IPS-18c (cell line): ENCODE data around the gene OPN1LW.
"Not testable (repeated sequence)": the region's sequence is repeated elsewhere in the genome, so short reads cannot be mapped to it uniquely, and the experiment has no call there.

ENCODE experiments used
- H3K4me3 ChIP-seq: 2 replicates; pipeline ENCODE4 v1.7.0; 2013; ENCODE audit warnings: low read depth, mild to moderate bottlenecking, low read length, moderate library complexity; ENCODE audit not compliant: insufficient read depth
- H3K9me3 ChIP-seq: one replicate; pipeline ENCODE4 v1.6.1; 2013; ENCODE audit warnings: mild to moderate bottlenecking, low read length, moderate library complexity; ENCODE audit not compliant: control insufficient read depth, insufficient read depth

Gene OPN1LW

GRCh38 chrX:154144010-154144409, at the start of gene OPN1LW:
TSS of gene OPN1LW (plus strand) at chrX:154144243. CDS start at chrX:154144284, 41 bp downstream.
- H3K4me3 ChIP-seq, H3K9me3 ChIP-seq: not testable (repeated sequence)

GRCh38 chrX:154094833-154095232, 49.2 kb upstream of the OPN1LW start:
- H3K9me3 ChIP-seq, result no peaks in the 10 kb centered on the region
- no peak overlapping the region for H3K4me3 ChIP-seq

GRCh38 chrX:154096140-154097002, 47.7 kb upstream of the OPN1LW start:
- peak overlapping the region; percentile 55 for H3K4me3 ChIP-seq
- H3K9me3 ChIP-seq, result peaks cover under 1% of the 10 kb centered on the region

- Histone ChIP-seq H3K9me3 (peaks cover 2% of the 10 kb centered on the region), H3K4me3 (peak overlapping the region; percentile 55)
These were observed 46.9 kb upstream of the OPN1LW start for GRCh38 chrX:154097003-154097588.

- H3K4me3 ChIP-seq, result peak within 1 kb of the TSS; percentile 55
- peaks cover 2% of the 10 kb centered on the region for H3K9me3 ChIP-seq
These were observed 46.2 kb upstream of the OPN1LW start, which contains the start of gene MECP2 for GRCh38 chrX:154097589-154098541. TSS of gene MECP2 (minus strand) at chrX:154097717.

GRCh38 chrX:154098551-154098950, 45.5 kb upstream of the OPN1LW start:
- no peak overlapping the region for H3K4me3 ChIP-seq
- H3K9me3 ChIP-seq, result peaks cover 4% of the 10 kb centered on the region

GRCh38 chrX:154113729-154114128, 30.3 kb upstream of the OPN1LW start:
- Histone ChIP-seq H3K4me3 (no peak overlapping the region), H3K9me3 (peaks cover 12% of the 10 kb centered on the region)

GRCh38 chrX:154114652-154115051, 29.4 kb upstream of the OPN1LW start:
- Histone ChIP-seq H3K9me3 (peaks cover 12% of the 10 kb centered on the region), H3K4me3 (no peak overlapping the region)

- H3K9me3 ChIP-seq, result peaks cover 12% of the 10 kb centered on the region
- H3K4me3 ChIP-seq, result no peak overlapping the region
These were observed 29.0 kb upstream of the OPN1LW start for GRCh38 chrX:154115071-154115470.

- Histone ChIP-seq H3K4me3 (no peak overlapping the region), H3K9me3 (peaks cover 12% of the 10 kb centered on the region)
These were observed 28.3 kb upstream of the OPN1LW start for GRCh38 chrX:154115750-154116149.

- peaks cover 12% of the 10 kb centered on the region for H3K9me3 ChIP-seq
- no peak overlapping the region; the same call in 1 of the 2 replicates for H3K4me3 ChIP-seq
These were observed 27.4 kb upstream of the OPN1LW start for GRCh38 chrX:154116426-154117211.

GRCh38 chrX:154117566-154117965, 26.5 kb upstream of the OPN1LW start:
- H3K9me3 ChIP-seq, result peaks cover 14% of the 10 kb centered on the region
- H3K4me3 ChIP-seq, result no peak overlapping the region

- H3K4me3 ChIP-seq, result no peak overlapping the region
These were observed 23.5 kb upstream of the OPN1LW start for GRCh38 chrX:154120567-154120966.

GRCh38 chrX:154121207-154121606, 22.8 kb upstream of the OPN1LW start:
- H3K9me3 ChIP-seq, result peaks cover 16% of the 10 kb centered on the region
- no peak overlapping the region for H3K4me3 ChIP-seq

More at GRCh38 chrX:154120567-154120966, 23.5 kb upstream of the OPN1LW start:
- peaks cover 14% of the 10 kb centered on the region for H3K9me3 ChIP-seq

- H3K9me3 ChIP-seq, result peaks cover 12% of the 10 kb centered on the region
These were observed 22.1 kb upstream of the OPN1LW start for GRCh38 chrX:154121961-154122360.

More at GRCh38 chrX:154121961-154122360, 22.1 kb upstream of the OPN1LW start:
- H3K4me3 ChIP-seq, result no peak overlapping the region
